GM19240 (cell line): ENCODE results near the gene TAOK3.

ENCODE experiments used
- DNase-seq: peaks from one replicate; pipeline ENCODE4 v3.0.0; 2011; ENCODE audit warnings: low spot score; ENCODE audit not compliant: insufficient read length

Gene TAOK3

DNA sequence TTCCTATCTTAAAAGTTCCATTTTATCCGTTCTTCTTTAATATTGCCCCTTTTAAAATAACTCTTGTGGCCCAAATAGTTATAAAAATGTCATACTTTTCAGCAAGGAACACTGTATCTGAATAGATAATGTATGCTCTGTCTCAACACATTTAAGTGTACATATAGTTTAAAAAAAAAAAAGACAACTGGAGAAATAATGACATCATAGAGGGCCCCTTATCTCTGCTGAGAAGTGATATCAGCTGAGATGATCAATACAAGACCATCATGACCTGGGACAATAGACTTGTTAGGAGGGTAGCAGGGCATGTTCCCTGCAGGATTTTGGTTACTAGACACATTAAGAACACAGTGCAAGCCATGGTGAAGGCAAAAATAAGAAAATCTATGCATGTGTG is 159.3 kb downstream of the TAOK3 start:
- DNase-seq: no peak

DNA sequence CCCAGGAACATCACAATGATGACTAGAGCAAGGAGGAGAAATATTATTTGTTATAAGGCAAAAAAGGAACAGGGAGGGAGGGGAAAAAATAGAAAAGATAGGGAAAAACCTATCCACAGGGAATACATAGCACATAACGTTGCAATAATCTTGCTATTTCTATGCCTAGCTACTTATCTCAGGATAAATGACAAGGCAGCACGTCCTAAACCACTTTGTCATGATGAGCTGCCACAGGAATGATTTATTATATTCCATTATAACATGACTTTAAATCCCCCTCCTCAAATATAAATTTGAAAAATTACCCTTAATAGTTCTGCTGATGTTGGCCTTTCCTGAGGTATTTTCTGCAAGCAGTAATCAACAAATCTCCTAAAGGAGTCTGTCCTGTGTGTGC is 160.1 kb downstream of the TAOK3 start:
- DNase-seq: no peak

DNA sequence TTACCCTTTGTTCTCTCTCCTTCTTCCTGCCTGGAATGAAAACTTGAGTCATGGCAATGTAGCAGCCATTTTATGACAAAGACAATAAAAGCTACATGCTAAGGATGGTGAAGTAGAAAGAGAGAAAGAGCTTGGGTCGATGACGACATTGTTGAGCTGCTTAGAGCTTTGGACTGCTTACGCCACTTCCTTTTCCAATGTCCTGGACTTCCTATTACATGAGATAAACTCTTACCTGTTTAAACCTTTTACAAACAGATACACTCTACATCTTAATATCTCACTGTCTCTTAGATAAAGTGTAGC is 166.6 kb downstream of the TAOK3 start:
- no peak for DNase-seq

DNA sequence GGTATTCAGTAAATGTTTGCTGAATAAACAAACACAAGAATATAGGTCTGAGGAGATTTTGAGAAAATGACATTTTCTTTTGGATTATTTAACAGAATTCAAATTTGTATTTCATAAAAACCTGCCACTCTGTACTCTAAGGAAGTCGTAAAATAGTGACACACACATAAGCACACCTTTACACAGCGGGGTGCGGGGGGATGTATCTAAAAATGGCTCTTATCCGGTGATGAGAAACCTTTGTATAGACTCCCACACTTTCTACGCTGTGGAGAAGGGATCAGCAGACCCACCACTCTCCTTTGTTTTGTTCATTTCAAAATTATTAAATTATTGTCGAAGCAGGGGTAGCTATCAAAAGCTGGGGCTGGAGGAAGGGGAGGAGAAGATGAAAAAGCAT is 178.7 kb downstream of the TAOK3 start:
- no peak for DNase-seq

DNA sequence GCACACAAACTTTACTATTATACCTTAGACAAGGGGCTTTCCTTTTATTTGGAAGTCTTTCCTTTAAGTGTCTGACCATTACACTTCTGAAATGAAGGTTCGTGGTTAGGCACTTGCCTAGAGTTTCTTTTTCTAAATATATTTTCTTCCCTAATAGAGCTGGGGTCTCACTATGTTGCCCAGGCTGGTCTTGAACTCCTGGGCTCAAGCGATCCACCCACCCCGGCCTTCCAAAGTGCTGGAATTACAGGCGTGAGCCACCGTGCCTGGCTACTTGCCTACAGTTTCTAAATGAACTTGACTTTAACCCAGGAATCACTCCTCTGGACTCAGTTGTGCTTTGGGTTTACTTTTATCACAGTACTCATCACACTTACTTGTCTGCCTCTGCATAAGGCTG is 179.2 kb downstream of the TAOK3 start:
- no peak for DNase-seq

DNA sequence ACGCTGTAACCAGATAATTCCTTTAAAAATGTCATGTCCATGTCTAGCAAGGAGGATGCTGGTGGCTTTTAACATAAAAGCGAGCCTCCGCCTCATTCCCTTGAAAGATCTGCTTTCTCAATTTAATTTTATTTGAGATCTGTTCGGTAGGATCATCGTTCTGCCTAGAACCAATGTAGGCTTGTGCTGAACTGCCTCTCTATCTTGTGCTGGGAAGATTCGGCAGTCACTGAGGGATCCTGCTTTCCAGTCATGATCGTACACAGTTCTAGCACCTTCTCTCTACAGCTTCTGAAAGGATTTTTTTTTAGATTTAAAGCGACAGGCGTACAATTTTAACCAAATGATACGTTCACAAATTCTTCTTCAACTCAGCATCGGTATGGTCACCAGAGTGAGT is 182.4 kb downstream of the TAOK3 start:
- DNase-seq: no peak

DNA sequence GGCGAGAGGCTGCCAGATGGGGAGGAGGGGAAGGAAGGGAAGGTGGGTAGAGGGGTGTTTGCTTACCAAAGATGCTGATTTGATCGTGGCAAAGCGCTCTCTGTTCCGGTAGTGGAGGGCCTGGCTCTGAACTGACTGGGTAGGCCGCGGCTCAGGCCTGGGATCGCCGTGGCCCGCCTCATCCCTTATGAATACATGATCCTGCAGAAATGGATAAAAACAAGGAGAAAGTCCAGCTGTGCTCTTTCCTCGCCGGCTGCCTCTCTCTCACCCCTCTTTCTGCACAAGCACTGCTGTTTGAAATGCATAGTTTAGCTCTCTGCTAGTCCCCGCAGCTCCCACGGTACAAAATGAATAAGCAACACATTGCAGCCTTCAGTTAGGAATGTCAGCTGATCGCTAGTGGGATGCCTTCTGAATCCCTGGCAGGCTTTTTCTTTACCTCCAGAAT is 182.9 kb downstream of the TAOK3 start:
- DNase-seq: no peak

DNA sequence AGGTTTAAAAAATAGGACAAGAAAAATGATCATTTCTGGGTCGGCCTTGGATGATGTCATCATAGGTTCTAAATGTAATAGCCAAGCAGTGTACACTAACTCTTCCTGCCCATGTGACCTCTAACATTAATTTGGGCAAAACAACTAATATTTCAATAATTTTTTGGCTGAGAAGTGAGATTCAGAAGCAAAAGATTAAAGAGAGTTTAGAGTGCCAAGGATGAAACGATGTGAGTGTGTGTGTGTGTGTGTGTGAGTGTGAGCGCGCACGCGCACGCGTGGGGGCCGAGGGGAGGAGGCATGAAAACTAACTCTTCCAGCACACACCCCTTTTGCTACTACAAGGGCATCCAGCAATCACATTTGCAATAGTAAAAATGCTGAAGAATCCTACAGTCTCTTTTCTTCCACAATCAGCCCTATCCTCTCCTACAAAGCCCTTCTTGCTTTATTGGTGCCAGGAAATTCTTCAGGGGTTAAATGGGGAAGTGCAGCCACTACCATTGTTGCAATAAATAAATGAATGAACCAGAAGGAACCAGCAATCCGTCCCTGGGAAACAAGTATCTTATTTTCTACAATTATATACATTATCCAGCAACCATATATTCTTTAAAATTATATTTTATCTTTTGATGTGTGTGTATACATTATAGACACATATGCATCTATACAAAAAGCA is 183.9 kb downstream of the TAOK3 start:
- DNase-seq: no peak

DNA sequence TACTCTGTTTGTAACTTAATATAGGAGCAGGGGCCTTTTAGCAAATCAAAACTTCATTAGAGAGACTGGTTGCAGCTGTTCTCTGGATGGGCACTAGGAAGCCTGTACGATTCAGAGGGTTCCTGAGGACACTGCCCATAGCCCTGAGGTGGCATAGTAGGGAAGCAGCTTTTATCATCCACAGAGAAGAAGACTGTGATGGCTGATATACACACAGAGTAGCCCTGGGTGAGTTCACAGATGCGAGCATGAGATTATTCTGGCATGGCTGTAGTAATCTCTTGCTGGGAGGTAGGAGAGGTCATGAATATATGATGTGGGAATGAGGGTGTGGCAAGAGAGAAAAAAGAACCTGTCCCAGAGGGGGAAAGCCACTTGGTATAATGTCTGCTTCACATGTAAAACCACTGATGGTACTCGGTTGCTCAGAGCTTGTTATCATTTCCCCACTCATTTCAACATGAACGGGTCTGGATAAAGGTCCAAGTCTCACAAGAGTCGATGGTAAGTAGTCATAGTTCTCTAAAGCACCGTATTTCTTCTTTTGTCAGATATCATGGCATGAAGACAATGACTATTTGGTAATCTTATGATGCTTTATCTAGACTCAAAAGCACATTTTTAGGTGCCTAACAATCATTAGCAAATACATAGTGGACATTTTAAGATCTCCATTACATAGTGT is 184.8 kb downstream of the TAOK3 start:
- no peak for DNase-seq

DNA sequence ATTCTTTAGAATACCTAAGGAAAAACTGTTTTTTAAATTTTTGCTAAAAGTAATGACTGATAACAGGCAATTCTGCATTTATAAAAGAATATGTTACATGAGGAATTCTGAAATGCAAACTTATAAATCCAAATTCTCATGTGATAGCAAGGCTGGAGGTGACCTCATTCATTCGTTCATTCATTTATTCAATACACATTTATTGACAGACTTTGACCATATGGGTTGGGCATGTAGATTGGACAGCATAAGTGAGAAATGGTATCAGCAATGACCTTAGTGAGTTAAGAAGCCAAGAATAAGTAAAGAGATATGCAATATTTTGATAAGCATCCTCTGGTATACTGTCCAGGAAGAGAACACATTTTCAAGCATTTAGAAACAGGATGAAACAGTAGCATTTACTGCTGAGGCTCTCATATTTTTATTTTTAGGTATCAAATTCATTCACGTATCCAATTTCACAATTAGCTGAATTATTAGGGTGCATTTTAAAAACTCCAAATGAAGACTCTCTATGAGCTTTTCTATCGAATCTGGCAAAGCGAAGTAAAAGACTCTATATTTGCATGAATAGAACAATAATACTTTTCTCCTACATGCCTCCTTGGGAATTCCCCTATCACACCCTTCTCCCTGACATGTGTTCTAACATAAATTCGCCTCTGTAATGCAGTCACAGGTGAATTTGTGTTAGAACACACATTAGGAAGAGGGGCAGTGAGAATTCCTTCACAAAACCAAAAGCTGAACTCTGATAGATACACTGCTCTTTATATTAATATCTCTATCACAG is 186.9 kb downstream of the TAOK3 start:
- DNase-seq: no peak

DNA sequence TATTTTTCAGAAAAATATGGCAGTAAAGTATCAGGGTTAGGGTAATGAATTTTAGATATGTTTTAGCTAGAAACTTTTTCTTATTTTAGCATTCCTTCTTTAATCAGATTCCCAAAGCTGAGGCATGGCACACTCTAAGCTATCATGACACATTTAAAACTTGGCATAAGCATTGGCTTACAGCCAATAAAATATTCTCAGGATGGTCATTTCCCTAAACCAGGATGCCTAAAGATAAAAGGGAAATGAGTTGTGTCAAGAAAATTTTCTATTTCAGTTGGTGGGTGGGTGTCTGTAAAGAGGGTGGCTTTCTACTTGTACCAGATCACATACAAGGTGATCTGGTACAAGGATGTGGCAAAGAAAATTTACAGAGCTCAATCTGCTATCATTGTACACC is 189.0 kb downstream of the TAOK3 start:
- no peak for DNase-seq

DNA sequence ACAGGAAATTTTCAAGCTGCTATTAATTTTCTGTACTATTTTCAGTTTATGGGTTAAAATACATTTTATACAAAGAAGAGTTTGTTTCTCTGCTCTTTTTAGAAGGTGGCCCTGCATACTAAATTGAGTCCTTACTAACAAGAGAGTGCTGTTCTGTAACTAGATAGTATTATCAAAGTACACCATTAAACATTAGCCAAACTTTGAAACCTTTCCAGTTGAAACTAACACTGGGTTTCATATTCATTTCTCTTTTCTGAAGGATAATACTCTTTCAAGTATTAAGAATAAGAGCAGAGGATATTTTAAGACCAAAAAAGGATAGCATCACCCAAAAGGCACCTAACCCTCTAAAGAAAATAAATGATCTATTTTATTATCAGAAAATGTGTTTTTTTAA is 189.6 kb downstream of the TAOK3 start:
- DNase-seq: no peak

DNA sequence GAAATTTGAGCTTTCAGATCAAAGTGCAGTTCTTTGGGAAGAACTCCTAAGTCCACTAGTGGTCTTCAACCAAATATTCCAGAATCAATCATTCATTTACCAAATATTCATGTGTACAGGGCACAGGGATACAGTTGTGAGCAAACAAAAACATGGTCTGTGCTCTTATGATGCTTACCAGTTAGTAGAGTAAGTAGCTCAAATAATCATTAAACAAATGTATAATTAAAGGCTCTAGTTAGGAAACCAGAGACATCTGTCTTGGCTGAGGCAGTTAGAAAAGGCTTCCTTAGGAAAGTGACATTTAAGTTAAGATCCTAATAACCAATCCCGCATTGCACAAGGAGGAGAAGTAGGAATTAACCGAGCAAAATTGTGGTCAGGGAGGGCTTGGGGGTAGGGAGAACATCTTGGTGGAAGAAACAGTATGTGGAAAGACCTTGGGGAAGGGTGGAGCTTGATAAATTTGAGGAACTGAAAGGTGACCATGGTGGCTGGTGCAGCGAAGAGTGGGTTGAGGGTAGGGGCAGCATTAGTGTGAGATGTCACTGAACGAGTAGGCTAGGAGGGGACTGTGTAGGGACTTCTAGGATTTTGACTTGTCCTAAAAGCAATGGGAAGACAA is 196.8 kb downstream of the TAOK3 start:
- no peak for DNase-seq

DNA sequence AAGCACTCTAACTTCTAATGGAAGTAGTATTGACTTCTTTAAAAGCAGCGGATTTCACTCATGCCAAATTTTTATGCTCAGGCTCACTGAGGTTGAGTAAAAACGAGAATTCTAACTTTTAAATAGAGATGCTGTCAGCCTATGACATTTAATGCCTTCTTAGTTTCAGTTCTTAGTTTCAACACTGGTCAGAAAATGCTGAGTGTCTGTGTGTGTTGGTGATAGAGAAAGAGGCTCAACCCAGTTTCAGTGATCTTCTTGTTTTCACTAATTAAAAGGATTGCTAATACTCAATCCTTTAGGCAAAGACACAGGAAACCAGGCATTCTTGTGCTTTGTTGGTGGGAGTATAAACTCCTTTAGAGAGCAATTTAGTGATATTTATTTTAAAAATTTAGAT is 205.8 kb downstream of the TAOK3 start:
- DNase-seq: peak; percentile 61

DNA sequence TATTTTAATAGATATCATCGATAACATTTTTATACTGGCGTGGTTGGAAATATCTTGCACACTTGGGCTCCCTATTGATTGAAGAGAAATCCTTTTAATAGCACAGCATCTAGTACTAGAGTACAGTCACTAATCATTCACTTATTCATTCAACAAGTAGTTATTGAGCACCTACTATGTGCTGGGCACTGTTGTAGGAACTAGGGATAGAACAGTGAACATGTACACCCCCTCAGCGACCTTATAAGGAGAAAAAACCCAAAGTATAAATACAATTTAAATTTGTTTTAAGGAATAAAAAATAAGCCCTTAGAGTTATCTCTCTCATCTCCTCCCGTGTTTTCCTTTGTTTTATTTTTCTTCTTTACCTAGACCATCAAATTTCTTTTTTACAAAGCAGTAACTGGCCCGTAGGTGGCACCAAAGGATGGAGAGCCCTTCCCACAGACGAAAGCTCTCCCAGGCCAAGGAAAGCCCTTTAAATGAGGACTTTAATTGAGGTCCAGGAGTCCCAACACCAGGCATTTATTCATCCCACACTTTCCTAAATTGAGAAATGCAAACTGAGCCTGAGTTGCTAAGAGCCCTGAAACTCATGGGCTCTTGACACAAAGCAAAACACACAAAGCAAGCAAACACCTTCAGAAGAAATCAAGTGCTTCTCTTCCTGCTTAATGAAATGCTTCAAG is 207.8 kb downstream of the TAOK3 start:
- DNase-seq: no peak

DNA sequence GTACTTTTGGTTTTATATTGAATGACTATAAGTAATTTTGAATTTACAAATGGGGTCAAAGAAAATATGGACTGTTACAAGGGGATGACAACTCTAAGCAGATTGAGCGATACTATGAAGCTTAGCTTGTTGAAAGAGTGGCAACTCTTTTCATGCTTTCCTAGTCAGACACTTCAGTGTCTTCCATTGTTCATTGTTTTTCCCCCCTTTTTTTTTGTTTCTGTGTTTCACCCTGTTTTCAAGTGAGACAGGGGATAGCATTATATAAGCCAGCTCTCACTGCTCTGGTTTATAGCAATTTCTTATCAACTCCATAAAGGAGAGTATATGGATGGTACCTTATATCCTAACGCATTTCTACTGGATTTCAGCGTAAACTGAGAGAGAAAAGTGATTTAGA is 212.2 kb downstream of the TAOK3 start:
- no peak for DNase-seq

DNA sequence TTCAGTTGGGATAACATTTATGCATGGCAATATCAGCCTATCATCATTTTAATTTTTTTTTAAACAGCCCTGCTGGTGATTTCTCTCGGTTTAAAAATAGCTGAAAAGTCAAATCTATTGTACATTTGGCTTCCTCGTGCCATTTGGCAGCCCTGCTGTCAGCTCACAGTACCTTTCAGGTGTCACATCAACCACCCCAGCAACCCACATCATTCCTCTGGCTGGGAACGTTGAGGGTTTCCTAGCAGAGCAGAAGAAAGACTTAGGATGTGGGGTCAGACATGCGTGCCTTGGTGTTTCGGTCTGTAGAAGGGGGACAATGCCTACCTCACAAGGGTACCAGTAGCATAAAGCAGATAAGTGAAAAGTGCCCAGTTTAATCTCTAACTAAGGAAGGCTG is 221.0 kb downstream of the TAOK3 start:
- no peak for DNase-seq

DNA sequence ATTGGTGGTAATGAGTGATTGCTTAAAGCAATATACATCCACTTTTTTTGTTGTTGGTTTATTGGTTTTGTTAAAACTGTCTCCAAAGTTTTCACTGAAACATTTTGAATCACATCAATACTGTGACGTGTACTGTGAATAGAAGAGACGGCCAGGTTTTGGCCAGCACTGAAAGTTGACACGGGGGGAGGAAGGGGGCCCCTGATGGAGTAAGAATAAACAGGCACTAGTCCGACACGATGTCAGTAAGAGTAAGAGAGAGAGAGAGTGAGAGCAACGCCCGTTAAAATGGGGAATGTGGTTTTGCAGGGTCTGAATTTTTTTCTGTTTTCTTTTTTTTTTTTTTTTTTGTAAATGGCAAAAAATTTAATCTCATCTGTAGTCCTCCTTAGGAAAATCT is 222.1 kb downstream of the TAOK3 start:
- DNase-seq: no peak

DNA sequence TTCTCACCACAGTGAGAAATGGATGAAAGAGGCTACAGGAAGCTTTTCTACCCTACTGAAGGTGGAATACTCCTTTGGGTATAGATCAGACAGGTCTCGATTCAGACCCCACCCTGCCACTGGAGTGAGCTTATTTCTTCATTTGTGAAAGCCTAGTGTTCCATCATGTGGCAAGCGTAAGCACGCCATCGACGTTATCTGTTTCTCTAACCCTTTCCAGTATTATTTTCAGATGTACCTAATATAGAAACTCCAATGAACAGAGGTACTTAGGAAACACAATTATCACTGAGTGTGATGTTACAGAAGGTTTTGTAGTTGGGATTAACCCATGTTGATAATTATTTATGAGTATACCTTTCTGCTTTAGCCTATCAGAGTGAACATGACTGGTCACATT is 224.4 kb downstream of the TAOK3 start:
- no peak for DNase-seq

DNA sequence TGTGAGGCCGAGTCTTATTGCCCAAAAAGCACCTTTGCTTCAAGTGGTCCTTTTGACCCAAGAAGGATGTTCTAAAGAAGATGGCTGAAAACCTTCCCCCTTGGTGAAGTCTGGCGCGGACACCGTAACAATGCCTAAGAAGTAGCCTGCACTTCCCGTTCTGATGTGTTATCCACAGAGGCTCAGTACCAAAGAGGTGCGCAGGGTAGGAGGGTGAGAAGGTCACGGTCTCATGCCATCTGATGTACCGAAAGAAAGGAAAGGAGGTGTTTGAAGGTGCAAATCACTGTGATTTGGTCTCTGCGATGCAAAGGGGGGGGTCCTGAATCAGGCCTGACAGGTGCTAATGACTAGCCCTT is 226.9 kb downstream of the TAOK3 start:
- no peak for DNase-seq

DNA sequence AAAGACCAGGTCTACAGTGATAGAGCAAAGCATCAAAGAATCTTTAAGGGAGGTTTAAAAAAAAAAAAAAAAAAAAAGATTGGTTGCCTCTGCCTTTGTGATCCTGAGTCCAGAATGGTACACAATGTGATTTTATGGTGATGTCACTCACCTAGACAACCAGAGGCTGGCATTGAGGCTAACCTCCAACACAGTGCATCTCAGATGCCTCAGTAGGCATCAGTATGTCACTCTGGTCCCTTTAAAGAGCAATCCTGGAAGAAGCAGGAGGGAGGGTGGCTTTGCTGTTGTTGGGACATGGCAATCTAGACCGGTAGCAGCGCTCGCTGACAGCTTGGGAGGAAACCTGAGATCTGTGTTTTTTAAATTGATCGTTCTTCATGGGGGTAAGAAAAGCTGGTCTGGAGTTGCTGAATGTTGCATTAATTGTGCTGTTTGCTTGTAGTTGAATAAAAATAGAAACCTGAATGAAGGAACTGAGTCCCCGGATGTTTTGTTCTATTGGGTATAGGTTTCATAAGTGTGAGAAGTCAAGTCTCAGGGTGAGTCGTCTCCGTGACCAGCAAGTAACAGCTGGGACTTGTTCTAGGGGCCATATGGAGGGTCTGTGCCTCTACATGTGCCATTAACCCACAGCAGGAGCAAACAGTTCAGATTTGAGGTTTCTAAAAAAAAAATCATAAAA is 227.5 kb downstream of the TAOK3 start:
- no peak for DNase-seq
